Glutamatergic neuron (in vitro differentiated cells): ENCODE measurements around the gene LIN37. TPM values are rescaled to one million over a fixed set of nuclear protein-coding genes. Genes with fewer than 3 reads are reported as not detected.

Experiments used
- DNase-seq: peaks from one replicate; pipeline ENCODE4 v3.0.0; 2022
- H3K27ac Mint-ChIP-seq: one replicate; pipeline ENCODE4 v1.8.0; 2020; ENCODE audit warnings: mild to moderate bottlenecking, mixed read lengths, inconsistent platforms; ENCODE audit not compliant: unreplicated experiment
- H3K27me3 Mint-ChIP-seq: one replicate; pipeline ENCODE4 v1.8.0; 2020; ENCODE audit warnings: mild to moderate bottlenecking, moderate library complexity, mixed read lengths, inconsistent platforms; ENCODE audit not compliant: unreplicated experiment
- H3K36me3 Mint-ChIP-seq: one replicate; pipeline ENCODE4 v1.8.0; 2020; ENCODE audit warnings: mild to moderate bottlenecking, mixed read lengths, inconsistent platforms; ENCODE audit not compliant: unreplicated experiment
- H3K4me1 Mint-ChIP-seq: one replicate; pipeline ENCODE4 v1.8.0; 2020; ENCODE audit warnings: mild to moderate bottlenecking, low read depth, mixed read lengths, inconsistent platforms; ENCODE audit not compliant: unreplicated experiment
- H3K4me3 Mint-ChIP-seq: one replicate; pipeline ENCODE4 v1.8.0; 2020; ENCODE audit warnings: mild to moderate bottlenecking, mixed read lengths, inconsistent platforms; ENCODE audit not compliant: unreplicated experiment
- H3K9me3 Mint-ChIP-seq: one replicate; pipeline ENCODE4 v1.8.0; 2020; ENCODE audit warnings: mild to moderate bottlenecking, moderate library complexity, mixed read lengths, inconsistent platforms; ENCODE audit not compliant: unreplicated experiment
- total RNA-seq: library from RNA; stranded (reverse); fragmentation: NEBNext Ultra II Directional; extraction: Animal tissue kit (Norgen Biotek cat#: 25700); gene quantifications from one replicate; pipeline ENCODE4 v1.2.1, GENCODE V29; 2021; ENCODE audit not compliant: unreplicated experiment
- TF ChIP-seq, protein P1 (sequence below): fragments of 200-600 bp; sonication (generic); IDR thresholded peaks from one replicate; pipeline ENCODE4 v1.5.0; 2021; ENCODE audit not compliant: partially characterized antibody, unreplicated experiment

LIN37 gene
- total RNA-seq, 1 donor from 2014 or later, result 29.8 TPM

DNA sequence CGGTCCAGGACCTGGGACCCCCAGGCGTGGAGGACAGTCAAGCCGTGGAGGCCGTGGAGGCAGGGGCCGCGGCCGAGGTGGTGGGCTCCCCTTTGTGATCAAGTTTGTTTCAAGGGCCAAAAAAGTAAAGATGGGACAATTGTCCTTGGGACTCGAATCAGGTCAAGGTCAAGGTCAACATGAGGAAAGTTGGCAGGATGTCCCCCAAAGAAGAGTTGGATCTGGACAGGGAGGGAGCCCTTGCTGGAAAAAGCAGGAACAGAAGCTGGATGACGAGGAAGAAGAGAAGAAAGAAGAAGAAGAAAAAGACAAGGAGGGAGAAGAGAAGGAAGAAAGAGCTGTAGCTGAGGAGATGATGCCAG lies 28.2 kb upstream of the LIN37 start:
- Mint-ChIP-seq H3K4me1 (peaks cover 7% of the 10 kb centered on the region), H3K27me3 (peaks cover 7% of the 10 kb centered on the region), H3K9me3 (peaks cover 12% of the 10 kb centered on the region), H3K36me3 (peaks cover 4% of the 10 kb centered on the region), H3K4me3 (peak overlapping the region; percentile 68), H3K27ac (peak overlapping the region; percentile 62)
- TF ChIP-seq, protein P1, sequence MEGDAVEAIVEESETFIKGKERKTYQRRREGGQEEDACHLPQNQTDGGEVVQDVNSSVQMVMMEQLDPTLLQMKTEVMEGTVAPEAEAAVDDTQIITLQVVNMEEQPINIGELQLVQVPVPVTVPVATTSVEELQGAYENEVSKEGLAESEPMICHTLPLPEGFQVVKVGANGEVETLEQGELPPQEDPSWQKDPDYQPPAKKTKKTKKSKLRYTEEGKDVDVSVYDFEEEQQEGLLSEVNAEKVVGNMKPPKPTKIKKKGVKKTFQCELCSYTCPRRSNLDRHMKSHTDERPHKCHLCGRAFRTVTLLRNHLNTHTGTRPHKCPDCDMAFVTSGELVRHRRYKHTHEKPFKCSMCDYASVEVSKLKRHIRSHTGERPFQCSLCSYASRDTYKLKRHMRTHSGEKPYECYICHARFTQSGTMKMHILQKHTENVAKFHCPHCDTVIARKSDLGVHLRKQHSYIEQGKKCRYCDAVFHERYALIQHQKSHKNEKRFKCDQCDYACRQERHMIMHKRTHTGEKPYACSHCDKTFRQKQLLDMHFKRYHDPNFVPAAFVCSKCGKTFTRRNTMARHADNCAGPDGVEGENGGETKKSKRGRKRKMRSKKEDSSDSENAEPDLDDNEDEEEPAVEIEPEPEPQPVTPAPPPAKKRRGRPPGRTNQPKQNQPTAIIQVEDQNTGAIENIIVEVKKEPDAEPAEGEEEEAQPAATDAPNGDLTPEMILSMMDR, result no peak
- DNase-seq, result no peak

DNA sequence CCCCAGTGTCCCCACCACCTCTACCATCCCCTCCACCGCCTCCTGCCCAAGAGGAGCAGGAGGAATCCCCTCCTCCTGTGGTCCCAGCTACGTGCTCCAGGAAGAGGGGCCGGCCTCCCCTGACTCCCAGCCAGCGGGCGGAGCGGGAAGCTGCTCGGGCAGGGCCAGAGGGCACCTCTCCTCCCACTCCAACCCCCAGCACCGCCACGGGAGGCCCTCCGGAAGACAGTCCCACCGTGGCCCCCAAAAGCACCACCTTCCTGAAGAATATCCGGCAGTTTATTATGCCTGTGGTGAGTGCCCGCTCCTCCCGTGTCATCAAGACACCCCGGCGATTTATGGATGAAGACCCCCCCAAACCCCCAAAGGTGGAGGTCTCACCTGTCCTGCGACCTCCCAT lies 27.7 kb upstream of the LIN37 start:
- TF ChIP-seq, protein P1, result no peak
- H3K9me3 Mint-ChIP-seq, result peaks cover 12% of the 10 kb centered on the region
- H3K4me1 Mint-ChIP-seq, result peaks cover 7% of the 10 kb centered on the region
- H3K4me3 Mint-ChIP-seq, result no peak overlapping the region
- no peak for DNase-seq
- H3K27me3 Mint-ChIP-seq, result peaks cover 7% of the 10 kb centered on the region
- no peak overlapping the region for H3K27ac Mint-ChIP-seq
- peaks cover 4% of the 10 kb centered on the region for H3K36me3 Mint-ChIP-seq

DNA sequence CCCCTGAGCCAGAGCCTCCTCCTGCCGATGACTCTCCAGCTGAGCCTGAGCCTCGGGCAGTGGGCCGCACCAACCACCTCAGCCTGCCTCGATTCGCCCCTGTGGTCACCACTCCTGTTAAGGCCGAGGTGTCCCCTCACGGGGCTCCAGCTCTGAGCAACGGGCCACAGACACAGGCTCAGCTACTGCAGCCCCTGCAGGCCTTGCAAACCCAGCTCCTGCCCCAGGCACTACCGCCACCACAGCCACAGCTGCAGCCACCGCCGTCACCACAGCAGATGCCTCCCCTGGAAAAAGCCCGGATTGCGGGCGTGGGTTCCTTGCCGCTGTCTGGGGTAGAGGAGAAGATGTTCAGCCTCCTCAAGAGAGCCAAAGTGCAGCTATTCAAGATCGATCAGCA lies 27.0 kb upstream of the LIN37 start:
- H3K27me3 Mint-ChIP-seq, result peaks cover 7% of the 10 kb centered on the region
- H3K36me3 Mint-ChIP-seq, result peaks cover 4% of the 10 kb centered on the region
- no peak for DNase-seq
- H3K4me3 Mint-ChIP-seq, result no peak overlapping the region
- H3K27ac Mint-ChIP-seq, result no peak overlapping the region
- peaks cover 5% of the 10 kb centered on the region for H3K4me1 Mint-ChIP-seq
- H3K9me3 Mint-ChIP-seq, result peaks cover 12% of the 10 kb centered on the region
- TF ChIP-seq, protein P1, result no peak

DNA sequence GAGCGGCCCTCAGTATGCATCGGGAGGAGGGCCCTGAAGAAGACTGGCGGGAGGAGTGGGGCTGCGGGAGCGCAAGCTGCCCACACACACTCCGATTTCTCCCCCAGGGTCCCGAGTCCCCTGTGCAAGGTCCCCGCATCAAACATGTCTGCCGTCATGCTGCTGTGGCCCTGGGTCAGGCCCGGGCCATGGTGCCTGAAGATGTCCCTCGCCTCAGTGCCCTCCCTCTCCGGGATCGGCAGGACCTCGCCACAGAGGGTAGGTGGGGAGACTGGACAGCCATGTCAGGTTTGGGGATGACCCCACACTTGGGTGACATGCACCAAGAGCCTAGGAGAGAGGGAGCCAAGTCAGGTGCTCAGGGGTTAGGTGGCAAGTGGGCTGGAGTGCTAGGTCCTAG lies 25.9 kb upstream of the LIN37 start:
- Mint-ChIP-seq H3K27ac (no peak overlapping the region), H3K4me3 (no peak overlapping the region), H3K9me3 (peaks cover 8% of the 10 kb centered on the region), H3K27me3 (peaks cover 6% of the 10 kb centered on the region), H3K36me3 (peaks cover 4% of the 10 kb centered on the region), H3K4me1 (peaks cover 5% of the 10 kb centered on the region)
- no peak for DNase-seq
- TF ChIP-seq, protein P1, result no peak

DNA sequence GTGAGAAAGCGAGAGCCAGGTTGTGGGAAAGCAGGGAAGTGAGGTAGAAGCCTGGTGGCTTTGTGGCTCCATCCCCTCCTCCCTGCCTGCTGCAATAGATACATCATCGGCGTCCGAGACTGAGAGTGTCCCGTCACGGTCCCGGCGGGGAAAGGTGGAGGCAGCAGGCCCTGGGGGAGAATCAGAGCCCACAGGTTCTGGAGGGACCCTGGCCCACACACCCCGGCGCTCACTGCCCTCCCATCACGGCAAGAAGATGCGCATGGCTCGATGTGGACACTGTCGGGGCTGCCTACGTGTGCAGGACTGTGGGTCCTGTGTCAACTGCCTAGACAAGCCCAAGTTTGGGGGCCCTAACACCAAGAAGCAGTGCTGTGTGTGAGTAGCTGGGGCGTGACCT lies 25.5 kb upstream of the LIN37 start:
- DNase-seq, result no peak
- H3K4me3 Mint-ChIP-seq, result no peak overlapping the region
- peaks cover 4% of the 10 kb centered on the region for H3K36me3 Mint-ChIP-seq
- peaks cover 6% of the 10 kb centered on the region for H3K27me3 Mint-ChIP-seq
- H3K9me3 Mint-ChIP-seq, result peaks cover 8% of the 10 kb centered on the region
- TF ChIP-seq, protein P1, result no peak
- H3K27ac Mint-ChIP-seq, result no peak overlapping the region
- peaks cover 5% of the 10 kb centered on the region for H3K4me1 Mint-ChIP-seq
